Endothelial cell (in vitro differentiated cells): ENCODE measurements around the gene INSYN2B. TPM values are rescaled to one million over a fixed set of nuclear protein-coding genes. Genes with fewer than 3 reads are reported as not detected.

Experiments used
- DNase-seq: peaks from one replicate; pipeline ENCODE4 v3.0.0; 2021; ENCODE audit warnings: low spot score
- H3K27ac Mint-ChIP-seq: one replicate; pipeline ENCODE4 v1.8.0; 2021; ENCODE audit warnings: mixed read lengths, inconsistent platforms; ENCODE audit not compliant: unreplicated experiment
- H3K27me3 Mint-ChIP-seq: one replicate; pipeline ENCODE4 v1.8.0; 2021; ENCODE audit warnings: mild to moderate bottlenecking, moderate library complexity, mixed read lengths, inconsistent platforms; ENCODE audit not compliant: unreplicated experiment
- H3K36me3 Mint-ChIP-seq: one replicate; pipeline ENCODE4 v1.8.0; 2021; ENCODE audit warnings: mild to moderate bottlenecking, low read depth, mixed read lengths, inconsistent platforms; ENCODE audit not compliant: unreplicated experiment
- H3K4me1 Mint-ChIP-seq: one replicate; pipeline ENCODE4 v1.8.0; 2021; ENCODE audit warnings: mild to moderate bottlenecking, mixed read lengths, inconsistent platforms; ENCODE audit not compliant: unreplicated experiment
- H3K4me3 Mint-ChIP-seq: one replicate; pipeline ENCODE4 v1.8.0; 2021; ENCODE audit warnings: mild to moderate bottlenecking, mixed read lengths, inconsistent platforms; ENCODE audit not compliant: unreplicated experiment
- H3K9me3 Mint-ChIP-seq: one replicate; pipeline ENCODE4 v1.8.0; 2021; ENCODE audit warnings: mixed read lengths, inconsistent platforms; ENCODE audit not compliant: unreplicated experiment
- total RNA-seq: library from RNA; stranded (reverse); fragmentation: NEBNext Ultra II Directional; extraction: Animal tissue kit (Norgen Biotek cat#: 25700); gene quantifications from one replicate; pipeline ENCODE4 v1.2.1, GENCODE V29; 2021; ENCODE audit not compliant: unreplicated experiment
- TF ChIP-seq, protein P1 (sequence below): fragments of 200-600 bp; sonication (generic); IDR thresholded peaks from one replicate; pipeline ENCODE4 v1.5.0; 2021; ENCODE audit warnings: antibody characterized with exemption; ENCODE audit not compliant: unreplicated experiment

Gene INSYN2B
- total RNA-seq, 1 donor from 2014 or later, result 4.5 TPM

DNA sequence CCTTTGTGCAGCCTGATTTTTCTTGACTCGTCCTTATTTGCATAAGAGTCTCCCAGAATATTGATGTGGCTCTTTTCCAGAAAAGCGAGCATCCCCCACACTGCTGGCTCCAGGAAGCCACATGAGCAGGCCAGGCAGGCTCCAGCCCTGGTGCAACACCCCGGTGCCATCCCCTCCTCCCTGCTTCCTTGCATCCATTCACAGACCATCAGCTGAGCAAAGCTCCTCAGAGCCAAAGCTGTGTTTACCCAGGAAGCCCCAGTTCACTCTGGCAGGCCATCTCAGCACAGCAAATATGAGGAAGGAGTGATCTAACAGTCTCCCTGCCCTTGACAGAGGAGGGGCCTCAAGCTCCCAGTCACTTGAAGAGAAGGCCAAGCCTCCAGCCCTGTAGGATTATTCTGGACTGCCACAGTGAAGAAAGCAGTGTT, 34.4 kb downstream of the INSYN2B start:
- peaks cover 3% of the 10 kb centered on the region for H3K36me3 Mint-ChIP-seq

DNA sequence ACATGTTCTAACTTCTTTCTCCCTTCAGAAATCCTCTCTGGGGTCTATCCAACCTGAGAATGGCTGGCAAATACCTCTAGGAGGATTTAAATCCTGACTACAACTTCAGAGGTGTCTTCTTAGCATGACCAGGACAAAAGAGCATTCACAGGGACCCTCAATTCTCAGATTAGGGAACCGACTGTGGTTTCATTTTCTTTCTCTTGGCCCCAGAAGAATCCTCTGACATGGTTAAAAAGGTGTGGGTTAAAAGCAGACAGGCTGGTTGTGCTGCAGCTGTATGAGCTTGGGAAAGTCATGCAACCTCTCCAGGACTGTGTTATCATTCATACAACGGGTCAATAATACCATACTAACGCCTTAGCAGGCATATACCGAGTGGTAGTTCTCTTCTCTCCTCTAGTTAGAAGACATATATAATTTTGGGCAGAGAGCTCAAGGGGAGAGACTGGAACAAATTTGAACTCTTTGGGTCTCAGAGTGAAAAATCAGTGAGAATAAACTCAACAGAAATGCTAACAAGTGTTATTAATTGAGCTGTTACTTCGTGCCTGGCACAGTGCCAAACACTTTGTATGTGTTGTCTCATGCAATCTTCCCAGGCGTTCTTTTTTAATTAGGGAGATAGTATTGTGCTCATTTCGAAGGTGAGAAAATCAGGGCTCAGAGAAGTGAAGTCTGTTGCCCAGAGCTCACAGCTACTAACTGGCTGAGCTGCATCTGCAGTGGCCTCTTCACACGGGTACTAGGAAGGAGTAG, 35.2 kb downstream of the INSYN2B start:
- Mint-ChIP-seq H3K27ac (no peak overlapping the region), H3K4me1 (peaks cover 11% of the 10 kb centered on the region), H3K4me3 (no peak overlapping the region), H3K9me3 (no peaks in the 10 kb centered on the region), H3K27me3 (no peaks in the 10 kb centered on the region), H3K36me3 (no peaks in the 10 kb centered on the region)
- no peak for DNase-seq
- TF ChIP-seq, protein P1, sequence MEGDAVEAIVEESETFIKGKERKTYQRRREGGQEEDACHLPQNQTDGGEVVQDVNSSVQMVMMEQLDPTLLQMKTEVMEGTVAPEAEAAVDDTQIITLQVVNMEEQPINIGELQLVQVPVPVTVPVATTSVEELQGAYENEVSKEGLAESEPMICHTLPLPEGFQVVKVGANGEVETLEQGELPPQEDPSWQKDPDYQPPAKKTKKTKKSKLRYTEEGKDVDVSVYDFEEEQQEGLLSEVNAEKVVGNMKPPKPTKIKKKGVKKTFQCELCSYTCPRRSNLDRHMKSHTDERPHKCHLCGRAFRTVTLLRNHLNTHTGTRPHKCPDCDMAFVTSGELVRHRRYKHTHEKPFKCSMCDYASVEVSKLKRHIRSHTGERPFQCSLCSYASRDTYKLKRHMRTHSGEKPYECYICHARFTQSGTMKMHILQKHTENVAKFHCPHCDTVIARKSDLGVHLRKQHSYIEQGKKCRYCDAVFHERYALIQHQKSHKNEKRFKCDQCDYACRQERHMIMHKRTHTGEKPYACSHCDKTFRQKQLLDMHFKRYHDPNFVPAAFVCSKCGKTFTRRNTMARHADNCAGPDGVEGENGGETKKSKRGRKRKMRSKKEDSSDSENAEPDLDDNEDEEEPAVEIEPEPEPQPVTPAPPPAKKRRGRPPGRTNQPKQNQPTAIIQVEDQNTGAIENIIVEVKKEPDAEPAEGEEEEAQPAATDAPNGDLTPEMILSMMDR, result no peak

More for the DNA sequence above, 34.4 kb downstream of the INSYN2B start:
- no peaks in the 10 kb centered on the region for H3K9me3 Mint-ChIP-seq
- no peak overlapping the region for H3K27ac Mint-ChIP-seq
- H3K27me3 Mint-ChIP-seq, result no peaks in the 10 kb centered on the region
- no peak overlapping the region for H3K4me3 Mint-ChIP-seq
- TF ChIP-seq, protein P1, result no peak
- H3K4me1 Mint-ChIP-seq, result peaks cover 11% of the 10 kb centered on the region
- no peak for DNase-seq

DNA sequence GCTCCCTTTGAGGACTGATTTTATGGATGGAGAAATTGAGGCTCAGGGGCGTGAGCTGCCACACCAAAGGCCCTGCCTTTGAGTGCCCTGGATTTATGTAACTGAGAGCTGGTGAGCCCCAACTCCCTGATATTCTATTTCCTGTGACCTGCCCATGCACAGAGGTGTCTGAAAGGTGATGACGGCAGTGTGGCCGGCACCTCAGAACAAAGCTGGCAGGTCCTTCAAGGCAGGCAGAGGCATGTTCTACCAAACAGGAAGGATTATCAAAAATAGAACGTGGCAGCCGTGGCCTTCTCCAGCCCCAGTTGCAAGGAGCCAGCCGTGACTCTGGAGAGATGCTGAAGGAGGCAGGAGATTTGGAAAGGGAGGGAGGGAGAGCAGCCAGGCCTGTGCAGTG, 36.2 kb downstream of the INSYN2B start:
- Mint-ChIP-seq H3K27me3 (no peaks in the 10 kb centered on the region), H3K9me3 (no peaks in the 10 kb centered on the region), H3K36me3 (no peaks in the 10 kb centered on the region), H3K4me1 (peaks cover 11% of the 10 kb centered on the region), H3K4me3 (no peak overlapping the region), H3K27ac (no peak overlapping the region)
- TF ChIP-seq, protein P1, result no peak
- no peak for DNase-seq

DNA sequence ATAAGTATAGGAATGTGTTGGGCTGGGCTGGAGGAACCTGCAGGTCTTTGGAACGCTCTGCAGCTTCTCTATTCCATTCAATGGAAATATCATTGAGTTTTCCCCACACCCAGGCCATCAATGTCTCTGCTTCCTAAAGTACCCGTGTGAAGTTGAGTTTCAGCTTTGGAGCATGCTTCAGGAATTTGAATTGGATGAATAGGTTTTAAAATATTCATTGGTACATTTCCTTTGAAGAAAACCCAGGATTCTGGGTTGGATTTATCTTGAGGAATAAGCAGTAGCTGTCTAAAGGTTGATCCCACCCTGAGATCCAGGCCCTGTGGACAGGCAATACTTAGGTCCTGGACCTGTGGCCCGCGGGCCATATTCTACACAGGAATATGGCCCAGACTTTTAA, 37.3 kb downstream of the INSYN2B start:
- Mint-ChIP-seq H3K9me3 (no peaks in the 10 kb centered on the region), H3K4me3 (no peak overlapping the region), H3K27ac (no peak overlapping the region), H3K36me3 (no peaks in the 10 kb centered on the region), H3K27me3 (no peaks in the 10 kb centered on the region), H3K4me1 (peaks cover 11% of the 10 kb centered on the region)
- TF ChIP-seq, protein P1, result no peak
- no peak for DNase-seq

DNA sequence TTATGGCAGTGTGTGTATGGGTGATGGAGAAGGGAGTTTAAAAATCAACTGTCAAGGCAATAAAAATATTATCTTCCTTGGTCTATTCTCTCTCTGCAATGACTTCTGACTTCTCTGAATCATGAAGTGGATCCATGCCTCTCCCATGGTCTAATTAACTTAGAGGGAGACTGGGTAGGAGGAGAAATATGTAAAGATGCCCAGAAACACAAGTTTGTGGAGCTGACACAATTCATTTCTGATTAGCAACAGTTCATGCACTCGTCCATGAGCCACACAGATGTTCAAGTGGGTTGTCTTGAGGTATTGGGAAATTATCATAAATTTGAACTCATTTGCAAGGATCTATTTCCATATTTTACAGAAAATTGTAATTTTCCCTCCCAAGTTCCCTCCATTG, 38.1 kb downstream of the INSYN2B start:
- H3K36me3 Mint-ChIP-seq, result no peaks in the 10 kb centered on the region
- DNase-seq, result no peak
- H3K9me3 Mint-ChIP-seq, result no peaks in the 10 kb centered on the region
- H3K4me1 Mint-ChIP-seq, result peaks cover 11% of the 10 kb centered on the region
- H3K4me3 Mint-ChIP-seq, result no peak overlapping the region
- H3K27me3 Mint-ChIP-seq, result no peaks in the 10 kb centered on the region
- no peak overlapping the region for H3K27ac Mint-ChIP-seq
- TF ChIP-seq, protein P1, result no peak
